IMR-90 (cell line): ENCODE results near the gene HS3ST6. TPM values are rescaled to one million over a fixed set of nuclear protein-coding genes. Genes with fewer than 3 reads are reported as not detected.

ENCODE experiments used
- ATAC-seq: fragments of 200-7000 bp; cut with Tn5 transposase; 2 replicates; pipeline ENCODE4 v1.9.1; 2020; ENCODE audit warnings: low read depth, mild to moderate bottlenecking, moderate library complexity
- BruUV-seq: library from RNA; stranded (reverse); fragments of 400-500 nt; replicated peaks from 2 replicates; lab custom pipeline; 2021; lab: Mats Ljungman, UMichigan
- CTCF ChIA-PET: fragments of 300-600 bp; formaldehyde crosslinking; extraction: SDS; loops from one replicate; lab custom pipeline; 2021; ENCODE audit warnings: antibody characterized with exemption; lab: Yijun Ruan, JAX
- POLR2A ChIA-PET: fragments of 300-600 bp; sonication (Branson Sonifier 250); formaldehyde crosslinking; loops from one replicate; lab custom pipeline; 2022; ENCODE audit warnings: antibody characterized with exemption; ENCODE audit not compliant: unreplicated experiment; lab: Charles Lee
- DNase-seq: peaks from one replicate; pipeline ENCODE4 v3.0.0; 2013
- H2AFZ ChIP-seq: replicated peaks from 2 replicates; pipeline ENCODE3; 2013; ENCODE audit warnings: low read length, mild to moderate bottlenecking; ENCODE audit not compliant: poor library complexity
- H2AK5ac ChIP-seq: 2 replicates; pipeline ENCODE4 v1.6.1; 2013; ENCODE audit warnings: low read depth, low read length, inconsistent platforms
- H2AK9ac ChIP-seq: replicated peaks from 2 replicates; pipeline ENCODE3; 2013; ENCODE audit warnings: mild to moderate bottlenecking, low read depth, low read length, moderate library complexity; ENCODE audit not compliant: poor library complexity
- H2BK120ac ChIP-seq: 2 replicates; pipeline ENCODE4 v1.6.1; 2013; ENCODE audit warnings: low read depth, low read length, inconsistent platforms
- H2BK15ac ChIP-seq: 3 replicates; pipeline ENCODE4 v1.6.1; 2013; ENCODE audit warnings: low read depth, low read length, inconsistent platforms
- H2BK20ac ChIP-seq: 2 replicates; pipeline ENCODE4 v1.6.1; 2013; ENCODE audit warnings: low read depth, mild to moderate bottlenecking, inconsistent platforms, low read length, moderate library complexity
- H2BK5ac ChIP-seq: 2 replicates; pipeline ENCODE4 v1.6.1; 2013; ENCODE audit warnings: mild to moderate bottlenecking, low read depth, low read length, inconsistent platforms; ENCODE audit not compliant: poor library complexity, severe bottlenecking
- H3K14ac ChIP-seq: replicated peaks from 2 replicates; pipeline ENCODE4 v1.6.1; 2013; ENCODE audit warnings: low read depth, low read length, inconsistent platforms
- H3K18ac ChIP-seq: 2 replicates; pipeline ENCODE4 v1.6.1; 2013; ENCODE audit warnings: low read depth, low read length, control low read depth
- H3K23ac ChIP-seq: 2 replicates; pipeline ENCODE4 v1.6.1; 2013; ENCODE audit warnings: low read depth, low read length, inconsistent platforms
- H3K27ac ChIP-seq: 2 replicates; pipeline ENCODE4 v1.5.1; 2013; ENCODE audit warnings: mild to moderate bottlenecking, control low read depth, low read length; ENCODE audit not compliant: insufficient read depth
- H3K27me3 ChIP-seq: 2 replicates; pipeline ENCODE4 v1.6.1; 2013; ENCODE audit warnings: low read length; ENCODE audit not compliant: control insufficient read depth, insufficient read depth
- H3K36me3 ChIP-seq: 2 replicates; pipeline ENCODE4 v1.6.1; 2013; ENCODE audit warnings: low read length, mixed read lengths; ENCODE audit not compliant: control insufficient read depth, insufficient read depth
- H3K4ac ChIP-seq: 2 replicates; pipeline ENCODE4 v1.6.1; 2013; ENCODE audit warnings: low read depth, low read length, inconsistent platforms
- H3K4me1 ChIP-seq: 2 replicates; pipeline ENCODE4 v1.6.1; 2013; ENCODE audit warnings: low read length, mixed read lengths; ENCODE audit not compliant: control insufficient read depth, insufficient read depth
- H3K4me2 ChIP-seq: 2 replicates; pipeline ENCODE4 v1.6.1; 2013; ENCODE audit warnings: low read depth, mild to moderate bottlenecking, control low read depth, low read length, moderate library complexity
- H3K4me3 ChIP-seq: 2 replicates; pipeline ENCODE4 v1.5.1; 2013; ENCODE audit warnings: low read depth, mild to moderate bottlenecking, control low read depth, low read length, moderate library complexity; ENCODE audit not compliant: insufficient read depth
- H3K56ac ChIP-seq: 2 replicates; pipeline ENCODE4 v1.6.1; 2013; ENCODE audit warnings: low read length, inconsistent platforms; ENCODE audit not compliant: insufficient read depth; ENCODE audit errors: extremely low read depth
- H3K79me1 ChIP-seq, 2 experiments: 2 replicates each; pipeline ENCODE4 v1.6.1; 2013; ENCODE audit warnings: low read length in 2 of 2, inconsistent platforms in 1 of 2, low read depth in 1 of 2
- H3K9ac ChIP-seq: 2 replicates; pipeline ENCODE4 v1.6.1; 2013; ENCODE audit warnings: low read depth, low read length, control low read depth
- H3K9me1 ChIP-seq: 2 replicates; pipeline ENCODE4 v1.6.1; 2013; ENCODE audit warnings: low read length, inconsistent platforms; ENCODE audit not compliant: insufficient read depth
- H3K9me3 ChIP-seq: 2 replicates; pipeline ENCODE4 v1.6.1; 2013; ENCODE audit warnings: low read length; ENCODE audit not compliant: control insufficient read depth, insufficient read depth
- H4K20me1 ChIP-seq: 2 replicates; pipeline ENCODE4 v1.6.1; 2013; ENCODE audit warnings: low read length, inconsistent platforms; ENCODE audit not compliant: insufficient read depth
- H4K5ac ChIP-seq: 2 replicates; pipeline ENCODE4 v1.6.1; 2013; ENCODE audit warnings: mild to moderate bottlenecking, low read depth, low read length, control low read depth
- H4K8ac ChIP-seq, 2 experiments: 2 replicates each; pipeline ENCODE4 v1.6.1; 2013; ENCODE audit warnings: low read depth in 2 of 2, low read length in 2 of 2, control low read depth in 1 of 2, inconsistent platforms in 1 of 2
- H4K91ac ChIP-seq: 2 replicates; pipeline ENCODE4 v1.6.1; 2013; ENCODE audit warnings: low read depth, low read length, inconsistent platforms; ENCODE audit not compliant: insufficient read depth
- MAFK ChIP-seq: IDR thresholded peaks from 2 replicates; pipeline ENCODE4 v1.6.1; 2012; ENCODE audit warnings: low read depth, low read length, improper control_type of control experiment
- RAD21 ChIP-seq: IDR thresholded peaks from 2 replicates; pipeline ENCODE4 v1.6.1; 2012; ENCODE audit warnings: low read length, improper control_type of control experiment
- WGBS, 2 experiments: methylation state at CpG; one replicate each; pipeline versions ENCODE4 v1.1.5 to v1.1.7; 2013; ENCODE audit warnings: missing lambda C conversion rate in 2 of 2; ENCODE audit not compliant: insufficient read length in 1 of 2; ENCODE audit errors: extremely low coverage in 2 of 2; 5-methylcytosine and 5-hydroxymethylcytosine counted together
- dilution Hi-C: fragments of 300-500 bp; cut with HindIII; formaldehyde crosslinking; loops from one replicate; pipeline ENCODE4 v1.14.3; 2018; ENCODE audit warnings: low sequenced_read_pairs; ENCODE audit not compliant: unreplicated experiment
- in situ Hi-C: fragments of 300-500 bp; cut with MboI; formaldehyde crosslinking; loops from 3 replicates; pipeline ENCODE4 v1.14.3; 2019; ENCODE audit warnings: low sequenced_read_pairs, inconsistent platforms, mixed read lengths
- intact Hi-C: fragments of 100-400 bp; cut with micrococcal nuclease; formaldehyde crosslinking; loops from 2 replicates; pipeline ENCODE4 v1.10.0; 2022
- polyA plus RNA-seq, 3 experiments: library from polyadenylated mRNA; depleted of rRNA; stranded (reverse); fragments of >200 nt; gene quantifications; 2 replicates each; pipeline ENCODE4 v1.2.3, GENCODE V29; 2012; ENCODE audit warnings: low replicate concordance in 1 of 3
- total RNA-seq: library from RNA; depleted of rRNA; stranded (reverse); fragments of >200 nt; gene quantifications from 2 replicates; pipeline ENCODE4 v1.2.3, GENCODE V29; 2012

Gene HS3ST6
- total and polyA plus RNA-seq, 2 of the 4 experiments (the other 2 are of a cell fraction) = not detected

- H3K23ac ChIP-seq = no peak overlapping the region
- no peak overlapping the region for H3K14ac ChIP-seq
- no peak overlapping the region for H4K8ac ChIP-seq
- POLR2A ChIA-PET = no interaction called here
- no peaks in the 10 kb centered on the region for H3K9me3 ChIP-seq
- 53% methylated on average over 3 of the region's 5 CpGs; no CpG with 5 or more reads in 1 of the 2 experiments for WGBS, 2 experiments
- H3K4ac ChIP-seq = no peak overlapping the region
- intact Hi-C loops = no loop called here
- no peaks in the 10 kb centered on the region for H4K20me1 ChIP-seq
- H3K4me1 ChIP-seq = no peaks in the 10 kb centered on the region
- no peak overlapping the region for H3K56ac ChIP-seq
- H4K5ac ChIP-seq = no peak overlapping the region
- no peaks in the 10 kb centered on the region for H3K79me1 ChIP-seq
- no peak overlapping the region for H2BK15ac ChIP-seq
- no TSS peak for BruUV-seq
- no peaks in the 10 kb centered on the region for H3K9me1 ChIP-seq
- H2AK9ac ChIP-seq = no peak overlapping the region
- no peak overlapping the region for H4K91ac ChIP-seq
- no peak overlapping the region for H3K9ac ChIP-seq
- no peak overlapping the region for H3K18ac ChIP-seq
- in situ Hi-C loops = no loop called here
- H2BK120ac ChIP-seq = no peak overlapping the region
- no peak overlapping the region for H2BK5ac ChIP-seq
- peak overlapping the region; percentile 56 for H2AFZ ChIP-seq
- H3K27ac ChIP-seq = no peak overlapping the region
- no peak overlapping the region for H3K4me2 ChIP-seq
- H3K4me3 ChIP-seq = no peak overlapping the region
- TF ChIP-seq MAFK (peak; percentile 47), RAD21 (no peak)
- no peak overlapping the region for H2AK5ac ChIP-seq
- no peak for DNase-seq
- H3K36me3 ChIP-seq = no peaks in the 10 kb centered on the region
- ATAC-seq = no peak; the same call in 1 of the 2 replicates
- dilution Hi-C loops = no loop called here
- CTCF ChIA-PET = no interaction called here
- H2BK20ac ChIP-seq = no peak overlapping the region
- H3K27me3 ChIP-seq = peaks cover 68% of the 10 kb centered on the region
Measured at GRCh38 chr16:1906846-1907165, 11.4 kb downstream of the HS3ST6 start.
